ENCODE measurements around the gene DEK.

GRCh38 chr6:18302561-18303439, 38.5 kb upstream of the DEK start:
- no peak for TF ChIP-seq CTCF (IDR thresholded peaks at IDR 0.05)
- no peak for TF ChIP-seq POLR2A (IDR thresholded peaks at IDR 0.05)
